DOHH2 (cell line): ENCODE measurements around the gene OSBPL2.

Source experiments
- H3F3A ChIP-seq: fragments of 200-600 bp; sonication (generic), shearing (Covaris generic); 2 replicates; pipeline ENCODE4 v1.6.0; 2016; ENCODE audit warnings: antibody characterized with exemption, mild to moderate bottlenecking; ENCODE audit not compliant: control insufficient read depth, insufficient read depth
- H3K27ac ChIP-seq: fragments of 200-600 bp; sonication (generic); 2 replicates; pipeline ENCODE4 v1.5.1; 2014; ENCODE audit warnings: low read depth, mild to moderate bottlenecking, low read length, moderate library complexity
- H3K27me3 ChIP-seq: fragments of 200-600 bp; sonication (generic); 2 replicates; pipeline ENCODE4 v1.6.1; 2014; ENCODE audit warnings: mild to moderate bottlenecking, low read length, mixed read lengths; ENCODE audit not compliant: control insufficient read depth
- H3K36me3 ChIP-seq: fragments of 200-600 bp; sonication (generic); 2 replicates; pipeline ENCODE4 v1.6.1; 2014; ENCODE audit warnings: mild to moderate bottlenecking, low read length, moderate library complexity, mixed read lengths; ENCODE audit not compliant: control insufficient read depth
- H3K4me1 ChIP-seq: fragments of 200-600 bp; sonication (generic); 2 replicates; pipeline ENCODE4 v1.6.1; 2014; ENCODE audit warnings: mild to moderate bottlenecking, low read length, mixed read lengths; ENCODE audit not compliant: control insufficient read depth
- H3K4me2 ChIP-seq: fragments of 200-600 bp; sonication (generic); 2 replicates; pipeline ENCODE4 v1.6.0; 2014; ENCODE audit warnings: mild to moderate bottlenecking, low read length, moderate library complexity
- H3K4me3 ChIP-seq: fragments of 200-600 bp; sonication (generic); 2 replicates; pipeline ENCODE4 v1.5.1; 2014; ENCODE audit warnings: mild to moderate bottlenecking, low read length, mixed read lengths
- H3K79me2 ChIP-seq: fragments of 200-600 bp; sonication (generic); 2 replicates; pipeline ENCODE4 v1.6.1; 2014; ENCODE audit warnings: mild to moderate bottlenecking, low read length, mixed read lengths; ENCODE audit not compliant: control insufficient read depth
- H3K9me2 ChIP-seq: fragments of 200-600 bp; sonication (generic); replicated peaks from 2 replicates; pipeline ENCODE4 v1.6.1; 2014; ENCODE audit warnings: mild to moderate bottlenecking, low read length, mixed read lengths; ENCODE audit not compliant: control insufficient read depth
- H3K9me3 ChIP-seq: fragments of 200-600 bp; sonication (generic); 2 replicates; pipeline ENCODE4 v1.6.1; 2014; ENCODE audit warnings: antibody characterized with exemption, low read length, mixed read lengths; ENCODE audit not compliant: control insufficient read depth, insufficient read depth
- H4K20me1 ChIP-seq: fragments of 200-600 bp; sonication (generic); 2 replicates; pipeline ENCODE4 v1.6.0; 2014; ENCODE audit warnings: low read depth, mild to moderate bottlenecking, antibody characterized with exemption, low read length, moderate library complexity; ENCODE audit not compliant: control insufficient read depth, insufficient read depth
- CTCF ChIP-seq: fragments of 200-600 bp; sonication (generic); IDR thresholded peaks from one replicate; pipeline ENCODE4 v1.5.1; 2014; ENCODE audit warnings: antibody characterized with exemption, mild to moderate bottlenecking, low read depth, low read length; ENCODE audit not compliant: poor library complexity, severe bottlenecking
- EZH2phosphoT487 ChIP-seq: fragments of 200-600 bp; sonication (generic); IDR thresholded peaks from 2 replicates; pipeline ENCODE4 v1.6.1; 2017; ENCODE audit warnings: borderline replicate concordance, mild to moderate bottlenecking, antibody characterized with exemption, low read length, moderate library complexity, mixed read lengths

The OSBPL2 gene

GRCh38 chr20:62215020-62215990 is 23.0 kb upstream of the OSBPL2 start:
- H3K4me1 ChIP-seq: peaks cover 51% of the 10 kb centered on the region
- 0 out of 2 replicates have a peak, but pooled peaks cover 4% of the 10 kb centered on the region for H4K20me1 ChIP-seq
- TF ChIP-seq CTCF (no peak), EZH2phosphoT487 (no peak)
- no peak overlapping the region for H3K4me2 ChIP-seq
- H3F3A ChIP-seq: no peaks in the 10 kb centered on the region
- no peak overlapping the region for H3K27ac ChIP-seq
- peaks cover 33% of the 10 kb centered on the region for H3K27me3 ChIP-seq
- H3K79me2 ChIP-seq: no peaks in the 10 kb centered on the region
- H3K36me3 ChIP-seq: no peaks in the 10 kb centered on the region
- H3K4me3 ChIP-seq: no peak overlapping the region
- H3K9me2 ChIP-seq: no peaks in the 10 kb centered on the region
- no peaks in the 10 kb centered on the region for H3K9me3 ChIP-seq

- Histone ChIP-seq H3K36me3 (no peaks in the 10 kb centered on the region), H3K4me1 (peaks cover 54% of the 10 kb centered on the region), H3K27ac (no peak overlapping the region), H3K27me3 (peaks cover 37% of the 10 kb centered on the region), H3F3A (no peaks in the 10 kb centered on the region), H3K4me3 (no peak overlapping the region), H3K79me2 (no peaks in the 10 kb centered on the region), H3K9me2 (no peaks in the 10 kb centered on the region), H3K9me3 (no peaks in the 10 kb centered on the region), H3K4me2 (0 out of 2 replicates have a peak overlapping the region, but pooled peaks have one; percentile 17), H4K20me1 (peaks cover 9% of the 10 kb centered on the region; the same call in 1 of the 2 replicates)
- TF ChIP-seq CTCF (no peak), EZH2phosphoT487 (no peak)
Measured at GRCh38 chr20:62215991-62216635, 22.2 kb upstream of the OSBPL2 start.

GRCh38 chr20:62216636-62217566 is 21.4 kb upstream of the OSBPL2 start:
- Histone ChIP-seq H3K27me3 (peaks cover 45% of the 10 kb centered on the region), H3K9me2 (no peaks in the 10 kb centered on the region), H3K4me2 (peak overlapping the region; percentile 17), H3K36me3 (no peaks in the 10 kb centered on the region), H4K20me1 (peaks cover 9% of the 10 kb centered on the region; the same call in 1 of the 2 replicates), H3K4me1 (peaks cover 54% of the 10 kb centered on the region), H3K9me3 (no peaks in the 10 kb centered on the region), H3F3A (no peaks in the 10 kb centered on the region), H3K79me2 (no peaks in the 10 kb centered on the region), H3K27ac (no peak overlapping the region), H3K4me3 (no peak overlapping the region)
- TF ChIP-seq EZH2phosphoT487 (no peak), CTCF (no peak)
